KMS-11 (cell line): Measurements from ENCODE around the gene FKBP5.

Experiments
- H2AFZ ChIP-seq: fragments of 200-600 bp; sonication (generic); 2 replicates; pipeline ENCODE4 v1.6.1; 2016; ENCODE audit warnings: antibody characterized with exemption, mixed run types, low read depth
- H3K27ac ChIP-seq: fragments of 200-600 bp; sonication (generic); 2 replicates; pipeline ENCODE4 v1.6.1; 2016; ENCODE audit warnings: mild to moderate bottlenecking, mixed run types
- H3K27me3 ChIP-seq: fragments of 200-600 bp; sonication (generic); 2 replicates; pipeline ENCODE4 v1.6.1; 2017; ENCODE audit warnings: mild to moderate bottlenecking, low read depth, mixed run types, moderate library complexity; ENCODE audit not compliant: insufficient read depth
- H3K36me3 ChIP-seq: fragments of 200-600 bp; sonication (generic); 2 replicates; pipeline ENCODE4 v1.6.1; 2017; ENCODE audit warnings: mild to moderate bottlenecking, mixed run types; ENCODE audit not compliant: insufficient read depth
- H3K4me1 ChIP-seq: fragments of 200-600 bp; sonication (generic); 2 replicates; pipeline ENCODE4 v1.6.1; 2016; ENCODE audit warnings: mild to moderate bottlenecking, low read depth, mixed run types; ENCODE audit not compliant: poor library complexity, severe bottlenecking
- H3K4me2 ChIP-seq: fragments of 200-600 bp; sonication (generic); 2 replicates; pipeline ENCODE4 v1.7.0; 2016; ENCODE audit warnings: mild to moderate bottlenecking, mixed run types
- H3K4me3 ChIP-seq: fragments of 200-600 bp; sonication (generic); IDR thresholded peaks from 2 replicates; pipeline ENCODE4 v1.6.1; 2017; ENCODE audit warnings: low read depth, low read length, mixed read lengths; ENCODE audit not compliant: insufficient read depth
- H3K79me2 ChIP-seq: fragments of 200-600 bp; sonication (generic); 2 replicates; pipeline ENCODE4 v1.6.1; 2016; ENCODE audit warnings: low read depth, mixed run types; ENCODE audit not compliant: insufficient read depth
- H3K9ac ChIP-seq: fragments of 200-600 bp; sonication (generic); 2 replicates; pipeline ENCODE4 v1.6.1; 2016; ENCODE audit warnings: mild to moderate bottlenecking, mixed run types
- H4K20me1 ChIP-seq: fragments of 200-600 bp; sonication (generic); 2 replicates; pipeline ENCODE4 v1.6.1; 2016; ENCODE audit warnings: mild to moderate bottlenecking, mixed run types; ENCODE audit not compliant: insufficient read depth
- TF ChIP-seq, protein P1 (sequence below): fragments of 200-600 bp; sonication (generic); conservative IDR thresholded peaks from 2 replicates; pipeline ENCODE4 v1.6.1; 2017; ENCODE audit warnings: low read depth, mild to moderate bottlenecking, antibody characterized with exemption, low read length, moderate library complexity, mixed read lengths

The FKBP5 gene

DNA sequence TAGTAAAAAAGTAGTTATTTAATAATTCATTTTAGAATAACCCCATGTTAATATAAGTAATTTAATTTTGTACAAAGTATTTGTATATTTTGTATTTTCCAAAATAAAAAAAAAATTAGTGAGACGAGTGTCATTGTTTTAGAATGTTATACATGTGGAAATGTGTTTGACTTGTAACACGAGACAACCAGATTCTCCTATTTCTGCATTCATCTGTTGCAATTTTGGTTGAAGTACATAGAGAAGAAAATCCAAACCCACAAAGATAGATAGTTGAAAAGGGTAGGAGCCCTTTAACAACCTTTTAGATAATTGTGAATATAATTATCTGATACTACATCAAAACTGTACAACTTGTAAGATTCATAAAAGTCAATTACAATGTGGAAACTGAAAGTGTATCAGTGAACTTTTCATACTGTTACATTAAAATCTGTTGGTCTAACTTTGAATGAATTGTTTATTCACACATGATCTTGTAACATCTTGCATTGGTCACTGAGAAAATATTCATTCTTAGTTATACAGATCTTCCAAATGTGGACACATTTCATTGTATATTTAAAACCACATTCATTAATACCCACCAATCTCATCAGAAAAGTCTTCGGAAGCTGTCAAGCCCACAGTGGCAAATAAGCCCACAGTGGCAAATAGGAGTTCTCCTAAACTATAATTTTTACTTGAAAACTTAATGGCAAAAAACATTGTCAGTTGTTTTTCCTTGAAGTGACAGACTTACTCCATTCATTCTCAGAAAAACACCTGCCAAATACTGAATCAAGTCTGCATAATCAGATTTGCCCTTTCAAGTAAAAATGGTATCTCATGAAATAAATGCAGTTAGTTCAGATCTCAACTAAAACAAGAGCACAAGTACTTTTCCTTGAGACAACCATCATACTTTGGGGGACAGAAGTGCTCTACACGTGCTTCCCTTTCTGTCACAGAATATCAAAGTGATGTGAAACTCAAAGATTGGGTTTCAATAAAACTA, 52.8 kb downstream of the FKBP5 start:
- H3K79me2 ChIP-seq = no peaks in the 10 kb centered on the region
- no peak overlapping the region for H3K9ac ChIP-seq
- TF ChIP-seq, protein P1, sequence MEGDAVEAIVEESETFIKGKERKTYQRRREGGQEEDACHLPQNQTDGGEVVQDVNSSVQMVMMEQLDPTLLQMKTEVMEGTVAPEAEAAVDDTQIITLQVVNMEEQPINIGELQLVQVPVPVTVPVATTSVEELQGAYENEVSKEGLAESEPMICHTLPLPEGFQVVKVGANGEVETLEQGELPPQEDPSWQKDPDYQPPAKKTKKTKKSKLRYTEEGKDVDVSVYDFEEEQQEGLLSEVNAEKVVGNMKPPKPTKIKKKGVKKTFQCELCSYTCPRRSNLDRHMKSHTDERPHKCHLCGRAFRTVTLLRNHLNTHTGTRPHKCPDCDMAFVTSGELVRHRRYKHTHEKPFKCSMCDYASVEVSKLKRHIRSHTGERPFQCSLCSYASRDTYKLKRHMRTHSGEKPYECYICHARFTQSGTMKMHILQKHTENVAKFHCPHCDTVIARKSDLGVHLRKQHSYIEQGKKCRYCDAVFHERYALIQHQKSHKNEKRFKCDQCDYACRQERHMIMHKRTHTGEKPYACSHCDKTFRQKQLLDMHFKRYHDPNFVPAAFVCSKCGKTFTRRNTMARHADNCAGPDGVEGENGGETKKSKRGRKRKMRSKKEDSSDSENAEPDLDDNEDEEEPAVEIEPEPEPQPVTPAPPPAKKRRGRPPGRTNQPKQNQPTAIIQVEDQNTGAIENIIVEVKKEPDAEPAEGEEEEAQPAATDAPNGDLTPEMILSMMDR = no peak
- no peak overlapping the region for H3K27ac ChIP-seq
- peaks cover 5% of the 10 kb centered on the region; the same call in 1 of the 2 replicates for H3K36me3 ChIP-seq
- H4K20me1 ChIP-seq = no peaks in the 10 kb centered on the region
- no peak overlapping the region for H2AFZ ChIP-seq
- no peak overlapping the region for H3K4me3 ChIP-seq
- H3K4me1 ChIP-seq = peaks cover 3% of the 10 kb centered on the region
- H3K27me3 ChIP-seq = no peaks in the 10 kb centered on the region
- no peak overlapping the region for H3K4me2 ChIP-seq

DNA sequence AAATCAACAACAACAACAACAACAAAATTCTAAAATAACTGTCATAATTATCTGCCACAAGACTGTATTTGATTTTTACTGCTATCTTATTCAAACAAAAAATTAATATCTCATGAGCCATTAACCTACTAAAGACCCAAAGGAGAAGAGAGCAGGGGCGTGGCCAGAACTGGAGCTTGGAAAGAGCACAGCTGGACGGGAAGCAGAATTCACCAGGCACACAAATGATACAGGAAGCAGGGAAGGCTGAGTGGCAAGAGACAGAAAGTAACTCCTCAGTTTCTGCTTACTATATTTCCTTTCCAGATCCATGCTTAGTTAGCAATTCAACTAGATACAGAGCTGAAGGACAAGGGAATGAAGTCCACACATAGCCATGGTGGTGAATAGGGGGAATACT, 54.4 kb downstream of the FKBP5 start:
- H3K36me3 ChIP-seq = peaks cover 5% of the 10 kb centered on the region; the same call in 1 of the 2 replicates

DNA sequence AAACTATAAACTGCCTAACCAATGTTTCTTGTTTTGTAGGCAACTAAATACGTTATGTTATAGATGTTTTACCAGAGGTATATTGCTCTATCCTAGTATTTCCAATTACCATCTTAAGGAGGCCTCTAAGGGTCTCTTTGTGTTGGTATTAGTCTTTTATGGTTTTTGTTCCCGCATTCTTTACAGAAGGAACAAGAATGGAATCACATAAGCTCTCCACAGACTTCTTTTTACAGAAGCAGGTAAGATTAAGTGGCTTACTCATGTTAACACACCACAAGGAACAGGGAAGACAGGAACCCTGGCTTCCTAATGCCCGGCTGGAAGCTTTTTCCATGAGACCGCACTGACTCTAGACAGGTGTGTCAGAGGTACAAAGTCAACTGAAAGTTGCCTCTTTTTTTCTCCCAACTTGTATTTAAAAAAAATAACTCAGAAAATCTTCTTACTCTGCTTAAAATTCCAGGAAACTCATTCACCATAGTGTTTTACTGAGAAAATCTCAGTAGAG, 55.1 kb downstream of the FKBP5 start:
- TF ChIP-seq, protein P1 = no peak

More for the DNA sequence above, 54.4 kb downstream of the FKBP5 start:
- Histone ChIP-seq H3K79me2 (no peaks in the 10 kb centered on the region), H3K4me3 (no peak overlapping the region), H3K4me2 (no peak overlapping the region), H3K27me3 (no peaks in the 10 kb centered on the region), H3K9ac (no peak overlapping the region), H3K4me1 (peaks cover 3% of the 10 kb centered on the region), H4K20me1 (no peaks in the 10 kb centered on the region), H2AFZ (no peak overlapping the region), H3K27ac (no peak overlapping the region)
- TF ChIP-seq, protein P1 = no peak

DNA sequence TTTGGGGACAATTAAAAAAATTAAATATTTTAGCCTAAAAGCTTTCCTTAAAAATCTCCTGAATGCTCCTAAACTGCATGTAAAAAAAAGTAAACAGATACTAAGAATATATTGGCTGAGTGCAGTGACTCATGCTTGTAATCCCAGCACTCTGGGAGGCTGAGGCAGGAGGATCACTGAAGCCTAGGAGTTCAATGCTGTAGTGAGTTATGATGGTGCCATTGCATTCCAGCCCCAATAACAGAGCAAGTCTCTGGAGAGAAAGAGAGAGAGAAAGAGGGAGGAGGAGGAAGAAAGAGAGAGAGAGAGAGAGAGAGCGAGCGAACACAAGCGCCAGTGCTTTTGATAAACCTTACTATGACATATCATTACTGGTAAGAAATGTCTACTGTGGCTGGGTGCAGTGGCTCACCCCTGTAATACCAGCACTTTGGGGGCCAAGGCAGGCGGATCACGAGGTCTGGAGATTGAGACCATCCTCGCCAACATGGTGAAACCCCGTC, 58.8 kb downstream of the FKBP5 start:
- no peak overlapping the region for H2AFZ ChIP-seq
- H3K4me2 ChIP-seq = no peak overlapping the region
- TF ChIP-seq, protein P1 = no peak
- no peak overlapping the region for H3K9ac ChIP-seq
- no peak overlapping the region for H3K27ac ChIP-seq
- H3K4me1 ChIP-seq = peaks cover 2% of the 10 kb centered on the region
- no peaks in the 10 kb centered on the region for H3K36me3 ChIP-seq
- no peak overlapping the region for H3K4me3 ChIP-seq
- no peaks in the 10 kb centered on the region for H3K27me3 ChIP-seq
- no peaks in the 10 kb centered on the region for H4K20me1 ChIP-seq
- no peaks in the 10 kb centered on the region for H3K79me2 ChIP-seq

More for the DNA sequence above, 55.1 kb downstream of the FKBP5 start:
- H3K27ac ChIP-seq = no peak overlapping the region
- H3K79me2 ChIP-seq = no peaks in the 10 kb centered on the region
- H3K4me3 ChIP-seq = no peak overlapping the region
- no peak overlapping the region for H3K4me2 ChIP-seq
- H4K20me1 ChIP-seq = no peaks in the 10 kb centered on the region
- peaks cover 5% of the 10 kb centered on the region; the same call in 1 of the 2 replicates for H3K36me3 ChIP-seq
- H3K9ac ChIP-seq = no peak overlapping the region
- H3K4me1 ChIP-seq = peaks cover 3% of the 10 kb centered on the region
- no peak overlapping the region for H2AFZ ChIP-seq
- no peaks in the 10 kb centered on the region for H3K27me3 ChIP-seq
